Stimulated activated CD8-positive, alpha-beta memory T cell treated with anti-CD3 and anti-CD28 coated beads, Interleukin-7, amount 100 ng/mL, for 24 hours (primary cell): Measurements from ENCODE around the gene MICOS13.

Experiments
- DNase-seq: peaks from one replicate; pipeline ENCODE4 v3.0.0-alpha.2; 2020; ENCODE audit warnings: low read depth

MICOS13 gene

GRCh38 chr19:5628461-5628860 is 51.9 kb downstream of the MICOS13 start:
- no peak for DNase-seq
